Hepatocyte (in vitro differentiated cells): ENCODE measurements around the gene ATXN7L1. TPM values are rescaled to one million over a fixed set of nuclear protein-coding genes. Genes with fewer than 3 reads are reported as not detected.
"Not testable (repeated sequence)": the region's sequence is repeated elsewhere in the genome, so short reads cannot be mapped to it uniquely, and the experiment has no call there.

ENCODE experiments used
- DNase-seq: peaks from one replicate; pipeline ENCODE4 v3.0.0-alpha.2; 2016; ENCODE audit warnings: low spot score
- H2AFZ ChIP-seq: fragments of 200-600 bp; sonication (generic); 2 replicates; pipeline ENCODE4 v1.6.0; 2016; ENCODE audit warnings: antibody characterized with exemption, mild to moderate bottlenecking
- H3K27ac ChIP-seq: fragments of 200-600 bp; sonication (generic); 2 replicates; pipeline ENCODE4 v1.5.1; 2016; ENCODE audit warnings: mild to moderate bottlenecking
- H3K27me3 ChIP-seq: fragments of 200-600 bp; sonication (generic); 2 replicates; pipeline ENCODE4 v1.6.1; 2016
- H3K36me3 ChIP-seq: fragments of 200-600 bp; sonication (generic); replicated peaks from 2 replicates; pipeline ENCODE4 v1.5.1; 2016; ENCODE audit warnings: low read depth; ENCODE audit not compliant: insufficient read depth
- H3K4me1 ChIP-seq: fragments of 200-600 bp; sonication (generic); 2 replicates; pipeline ENCODE4 v1.5.1; 2016; ENCODE audit warnings: mild to moderate bottlenecking, moderate library complexity; ENCODE audit not compliant: insufficient read depth
- H3K4me2 ChIP-seq: fragments of 200-600 bp; sonication (generic); 2 replicates; pipeline ENCODE4 v1.6.0; 2016
- H3K4me3 ChIP-seq: fragments of 200-600 bp; sonication (generic); 2 replicates; pipeline ENCODE4 v1.5.1; 2016; ENCODE audit warnings: mild to moderate bottlenecking
- H3K79me2 ChIP-seq: fragments of 200-600 bp; sonication (generic); 2 replicates; pipeline ENCODE4 v1.6.0; 2017; ENCODE audit warnings: mild to moderate bottlenecking
- H3K9me2 ChIP-seq: fragments of 200-600 bp; sonication (generic); replicated peaks from 2 replicates; pipeline ENCODE4 v1.6.0; 2017; ENCODE audit warnings: mild to moderate bottlenecking; ENCODE audit not compliant: insufficient read depth
- H3K9me3 ChIP-seq: fragments of 200-600 bp; sonication (generic); 2 replicates; pipeline ENCODE4 v1.5.1; 2016; ENCODE audit warnings: low read depth, mild to moderate bottlenecking
- H4K20me1 ChIP-seq: fragments of 200-600 bp; sonication (generic); 2 replicates; pipeline ENCODE4 v1.6.0; 2016; ENCODE audit warnings: mild to moderate bottlenecking; ENCODE audit not compliant: insufficient read depth, poor library complexity, severe bottlenecking
- EZH2 ChIP-seq: fragments of 200-600 bp; sonication (generic); IDR thresholded peaks from 2 replicates; pipeline ENCODE4 v1.6.1; 2016; ENCODE audit warnings: antibody characterized with exemption, mild to moderate bottlenecking, borderline replicate concordance
- EZH2phosphoT487 ChIP-seq: fragments of 200-600 bp; sonication (generic); IDR thresholded peaks from one replicate; pipeline ENCODE4 v1.6.1; 2018; ENCODE audit warnings: antibody characterized with exemption, mild to moderate bottlenecking, low read depth, moderate library complexity; ENCODE audit not compliant: unreplicated experiment, severe bottlenecking
- WGBS: methylation state at CpG from one replicate; pipeline ENCODE4 v1.1.6; 2016; ENCODE audit warnings: low lambda C conversion rate; ENCODE audit errors: missing lambda C conversion rate; 5-methylcytosine and 5-hydroxymethylcytosine counted together
- polyA plus RNA-seq: library from polyadenylated mRNA; unstranded; fragments of >200 nt; fragmentation: Nextera tagmentation; extraction: Ambion mirVana; gene quantifications from 2 replicates; pipeline ENCODE4 v1.2.1, GENCODE V29; 2016
- total RNA-seq: library from RNA; depleted of rRNA; stranded (reverse); fragments of >200 nt; gene quantifications from 2 replicates; pipeline ENCODE4 v1.2.3, GENCODE V29; 2014
- TF ChIP-seq, protein P1 (sequence below): fragments of 200-600 bp; sonication (generic); IDR thresholded peaks from 2 replicates; pipeline ENCODE4 v1.5.1; 2016; ENCODE audit warnings: antibody characterized with exemption, mild to moderate bottlenecking; ENCODE audit not compliant: poor library complexity

Gene ATXN7L1
- total and polyA plus RNA-seq, 2 experiments from 2014 or later = 8.9 to 9.3 TPM

DNA sequence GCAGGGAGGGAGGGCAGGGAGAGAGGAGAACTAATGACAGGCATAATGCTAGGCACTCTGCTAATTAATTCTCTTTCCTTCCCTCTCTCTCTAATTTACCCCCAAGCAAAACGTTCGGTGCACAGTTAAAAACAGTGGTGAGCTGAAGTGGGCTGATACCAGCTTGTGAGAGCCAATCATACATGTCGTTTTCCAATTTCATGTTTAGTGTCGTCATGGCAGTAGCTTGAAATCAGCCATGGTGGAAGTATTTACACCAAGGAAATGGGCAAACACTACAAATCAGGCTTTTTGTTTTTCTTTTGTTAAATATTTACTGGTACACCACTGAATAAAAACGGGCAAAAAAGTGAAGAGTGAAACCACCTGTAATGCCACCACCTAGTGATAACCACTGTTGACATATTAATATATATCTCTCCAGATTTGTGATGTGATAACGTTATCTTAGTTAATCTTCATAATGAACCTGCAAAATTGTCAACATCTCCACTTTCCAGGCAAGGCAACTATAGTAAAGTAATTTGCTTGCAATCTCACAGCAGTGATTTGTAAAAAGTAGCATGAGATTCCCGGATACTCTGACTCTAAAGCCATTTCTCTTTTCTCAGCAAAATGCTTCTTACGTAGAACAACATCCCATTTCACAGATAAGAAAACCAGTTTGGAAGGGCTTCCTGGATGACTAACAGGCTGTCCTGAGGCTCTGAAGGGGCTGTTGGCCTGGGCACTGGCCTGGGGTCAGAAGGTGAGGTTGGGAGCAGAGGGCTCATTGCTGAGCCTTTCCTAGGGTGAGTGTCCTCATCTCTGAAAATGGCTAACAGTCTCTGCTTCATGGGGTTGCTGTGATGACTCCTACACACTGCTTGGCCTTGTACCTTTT is 83.7 kb downstream of the ATXN7L1 start:
- no peaks in the 10 kb centered on the region for H3K4me1 ChIP-seq
- H3K27me3 ChIP-seq = no peaks in the 10 kb centered on the region
- no peaks in the 10 kb centered on the region for H3K9me3 ChIP-seq
- no peaks in the 10 kb centered on the region for H3K36me3 ChIP-seq
- no peaks in the 10 kb centered on the region for H3K9me2 ChIP-seq
- no peak overlapping the region for H2AFZ ChIP-seq
- WGBS = 90% methylated on average over 8 of the region's 8 CpGs
- no peak overlapping the region for H3K27ac ChIP-seq
- no peak overlapping the region for H3K4me3 ChIP-seq
- H3K4me2 ChIP-seq = no peak overlapping the region
- TF ChIP-seq EZH2 (no peak), EZH2phosphoT487 (no peak)
- TF ChIP-seq, protein P1, sequence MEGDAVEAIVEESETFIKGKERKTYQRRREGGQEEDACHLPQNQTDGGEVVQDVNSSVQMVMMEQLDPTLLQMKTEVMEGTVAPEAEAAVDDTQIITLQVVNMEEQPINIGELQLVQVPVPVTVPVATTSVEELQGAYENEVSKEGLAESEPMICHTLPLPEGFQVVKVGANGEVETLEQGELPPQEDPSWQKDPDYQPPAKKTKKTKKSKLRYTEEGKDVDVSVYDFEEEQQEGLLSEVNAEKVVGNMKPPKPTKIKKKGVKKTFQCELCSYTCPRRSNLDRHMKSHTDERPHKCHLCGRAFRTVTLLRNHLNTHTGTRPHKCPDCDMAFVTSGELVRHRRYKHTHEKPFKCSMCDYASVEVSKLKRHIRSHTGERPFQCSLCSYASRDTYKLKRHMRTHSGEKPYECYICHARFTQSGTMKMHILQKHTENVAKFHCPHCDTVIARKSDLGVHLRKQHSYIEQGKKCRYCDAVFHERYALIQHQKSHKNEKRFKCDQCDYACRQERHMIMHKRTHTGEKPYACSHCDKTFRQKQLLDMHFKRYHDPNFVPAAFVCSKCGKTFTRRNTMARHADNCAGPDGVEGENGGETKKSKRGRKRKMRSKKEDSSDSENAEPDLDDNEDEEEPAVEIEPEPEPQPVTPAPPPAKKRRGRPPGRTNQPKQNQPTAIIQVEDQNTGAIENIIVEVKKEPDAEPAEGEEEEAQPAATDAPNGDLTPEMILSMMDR = no peak
- peaks cover 2% of the 10 kb centered on the region for H4K20me1 ChIP-seq
- H3K79me2 ChIP-seq = peaks cover 7% of the 10 kb centered on the region
- no peak for DNase-seq

- peaks cover 7% of the 10 kb centered on the region for H3K79me2 ChIP-seq
- WGBS = 78% methylated on average over 8 of the region's 8 CpGs
- DNase-seq = no peak
- H3K27me3 ChIP-seq = no peaks in the 10 kb centered on the region
- no peaks in the 10 kb centered on the region for H3K9me2 ChIP-seq
- no peak overlapping the region for H2AFZ ChIP-seq
- no peaks in the 10 kb centered on the region for H3K9me3 ChIP-seq
- H3K4me3 ChIP-seq = no peak overlapping the region
- H3K4me2 ChIP-seq = no peak overlapping the region
- H3K36me3 ChIP-seq = no peaks in the 10 kb centered on the region
- TF ChIP-seq, protein P1 = no peak
- TF ChIP-seq EZH2 = no peak
- TF ChIP-seq EZH2phosphoT487 = no peak
- no peaks in the 10 kb centered on the region for H3K4me1 ChIP-seq
- peaks cover 2% of the 10 kb centered on the region for H4K20me1 ChIP-seq
- H3K27ac ChIP-seq = no peak overlapping the region
Measured at GRCh38 chr7:105791926-105792325, 84.5 kb downstream of the ATXN7L1 start.

DNA sequence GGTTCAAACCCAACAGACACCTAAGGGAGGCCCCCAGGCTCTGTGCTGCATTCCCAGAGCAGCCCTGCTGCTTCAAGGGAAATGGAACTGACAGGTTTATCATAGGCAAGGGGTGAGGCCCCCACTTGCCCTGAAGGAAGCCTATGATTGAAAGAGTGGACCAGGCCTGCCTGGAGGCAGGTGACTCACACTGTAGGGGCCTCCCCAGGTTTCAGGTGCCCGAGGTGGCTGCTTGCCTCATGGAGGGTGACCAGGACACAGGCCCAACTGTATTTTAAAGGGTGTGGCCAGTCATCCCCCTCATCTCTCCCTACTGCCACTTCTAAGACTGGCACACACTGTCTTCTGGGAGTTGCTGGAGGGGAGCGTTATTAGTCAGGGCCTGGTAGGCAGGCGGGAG is 85.4 kb downstream of the ATXN7L1 start:
- no peaks in the 10 kb centered on the region for H4K20me1 ChIP-seq
- no peak overlapping the region for H3K4me2 ChIP-seq
- H3K79me2 ChIP-seq = peaks cover 7% of the 10 kb centered on the region
- H3K4me1 ChIP-seq = no peaks in the 10 kb centered on the region
- no peaks in the 10 kb centered on the region for H3K9me3 ChIP-seq
- no peak overlapping the region for H3K27ac ChIP-seq
- no peak overlapping the region for H3K4me3 ChIP-seq
- WGBS = 78% methylated on average over 3 of the region's 3 CpGs
- no peaks in the 10 kb centered on the region for H3K27me3 ChIP-seq
- TF ChIP-seq EZH2 (no peak), EZH2phosphoT487 (no peak)
- TF ChIP-seq, protein P1 = no peak
- H3K36me3 ChIP-seq = no peaks in the 10 kb centered on the region
- DNase-seq = no peak
- H3K9me2 ChIP-seq = no peaks in the 10 kb centered on the region
- no peak overlapping the region for H2AFZ ChIP-seq

GRCh38 chr7:105790452-105790851 is 85.9 kb downstream of the ATXN7L1 start:
- H3K9me2 ChIP-seq, H3K79me2 ChIP-seq, DNase-seq, H3K4me2 ChIP-seq, H4K20me1 ChIP-seq, H3K27me3 ChIP-seq, H3K9me3 ChIP-seq, H2AFZ ChIP-seq, H3K4me1 ChIP-seq, H3K27ac ChIP-seq, H3K36me3 ChIP-seq, H3K4me3 ChIP-seq: not testable (repeated sequence)
- WGBS = 96% methylated on average over 2 of the region's 2 CpGs
